ENCODE results near the gene ELK3. TPM values are rescaled to one million over a fixed set of nuclear protein-coding genes. Genes with fewer than 3 reads are reported as not detected.
A peak's percentile ranks its signal among the peaks of the same experiment; 100 is the strongest.

Gene ELK3
- total RNA-seq, 1 experiment from 2014 or later = 23.8 TPM

- Histone ChIP-seq H3K36me3 (replicated peaks; ENCODE audit: control insufficient read depth, insufficient read depth, low read length) (no peaks in the 10 kb centered on the region), H3K4me3 (ENCODE audit: insufficient read depth, low read depth, low read length) (no peak overlapping the region), H3K27me3 (ENCODE audit: control insufficient read depth, insufficient read depth, low read length) (no peaks in the 10 kb centered on the region)
- DNase-seq = no peak
These were observed 3.5 kb downstream of the ELK3 start for GRCh38 chr12:96197503-96198272.

DNA sequence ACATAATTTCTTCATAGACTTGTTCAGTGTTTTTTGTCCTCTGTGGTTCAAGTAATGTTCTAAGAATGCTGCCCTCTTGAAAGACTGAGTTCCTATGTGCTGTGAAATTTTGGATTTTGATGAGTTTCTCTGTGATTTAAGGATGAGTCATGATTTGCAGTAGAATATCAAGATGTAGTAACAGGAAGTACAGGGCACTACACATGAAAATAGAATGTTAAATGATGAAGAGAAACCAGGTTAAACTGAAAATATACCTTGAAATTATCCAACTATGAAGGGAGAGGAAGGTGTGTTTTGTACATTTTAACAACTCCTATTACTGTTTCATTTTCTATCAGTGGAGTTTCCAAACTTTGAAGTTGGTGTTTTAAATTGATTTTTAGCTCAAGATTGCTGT lies 4.8 kb downstream of the ELK3 start:
- Histone ChIP-seq H3K36me3 (replicated peaks; ENCODE audit: control insufficient read depth, insufficient read depth, low read length) (no peaks in the 10 kb centered on the region), H3K4me3 (ENCODE audit: insufficient read depth, low read depth, low read length) (no peak overlapping the region)
- DNase-seq = no peak

DNA sequence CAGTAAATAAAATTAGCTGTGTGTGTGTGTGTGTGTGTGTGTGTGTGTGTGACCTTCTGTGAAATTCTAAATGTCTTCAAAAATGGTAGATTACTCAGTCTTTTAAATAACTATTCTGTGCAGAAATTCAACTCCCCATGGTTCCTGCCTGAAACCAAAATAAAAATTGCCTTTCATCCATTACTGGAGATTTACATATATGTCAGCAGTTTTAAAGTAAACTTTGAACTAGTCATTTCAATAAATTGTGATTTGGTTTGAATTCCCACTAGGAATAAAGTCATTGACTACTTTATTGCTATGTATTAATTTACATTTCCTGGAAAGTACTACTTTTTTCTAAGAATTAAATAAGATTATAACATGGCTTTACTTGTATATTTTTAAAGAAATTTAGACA lies 5.3 kb downstream of the ELK3 start:
- no peak for DNase-seq
- H3K36me3 ChIP-seq (replicated peaks; ENCODE audit: control insufficient read depth, insufficient read depth, low read length) = no peaks in the 10 kb centered on the region
- H3K27me3 ChIP-seq (ENCODE audit: control insufficient read depth, insufficient read depth, low read length) = no peaks in the 10 kb centered on the region
- no peak overlapping the region for H3K4me3 ChIP-seq (ENCODE audit: insufficient read depth, low read depth, low read length)

More for the DNA sequence above, 4.8 kb downstream of the ELK3 start:
- H3K27me3 ChIP-seq (ENCODE audit: control insufficient read depth, insufficient read depth, low read length) = no peaks in the 10 kb centered on the region

DNA sequence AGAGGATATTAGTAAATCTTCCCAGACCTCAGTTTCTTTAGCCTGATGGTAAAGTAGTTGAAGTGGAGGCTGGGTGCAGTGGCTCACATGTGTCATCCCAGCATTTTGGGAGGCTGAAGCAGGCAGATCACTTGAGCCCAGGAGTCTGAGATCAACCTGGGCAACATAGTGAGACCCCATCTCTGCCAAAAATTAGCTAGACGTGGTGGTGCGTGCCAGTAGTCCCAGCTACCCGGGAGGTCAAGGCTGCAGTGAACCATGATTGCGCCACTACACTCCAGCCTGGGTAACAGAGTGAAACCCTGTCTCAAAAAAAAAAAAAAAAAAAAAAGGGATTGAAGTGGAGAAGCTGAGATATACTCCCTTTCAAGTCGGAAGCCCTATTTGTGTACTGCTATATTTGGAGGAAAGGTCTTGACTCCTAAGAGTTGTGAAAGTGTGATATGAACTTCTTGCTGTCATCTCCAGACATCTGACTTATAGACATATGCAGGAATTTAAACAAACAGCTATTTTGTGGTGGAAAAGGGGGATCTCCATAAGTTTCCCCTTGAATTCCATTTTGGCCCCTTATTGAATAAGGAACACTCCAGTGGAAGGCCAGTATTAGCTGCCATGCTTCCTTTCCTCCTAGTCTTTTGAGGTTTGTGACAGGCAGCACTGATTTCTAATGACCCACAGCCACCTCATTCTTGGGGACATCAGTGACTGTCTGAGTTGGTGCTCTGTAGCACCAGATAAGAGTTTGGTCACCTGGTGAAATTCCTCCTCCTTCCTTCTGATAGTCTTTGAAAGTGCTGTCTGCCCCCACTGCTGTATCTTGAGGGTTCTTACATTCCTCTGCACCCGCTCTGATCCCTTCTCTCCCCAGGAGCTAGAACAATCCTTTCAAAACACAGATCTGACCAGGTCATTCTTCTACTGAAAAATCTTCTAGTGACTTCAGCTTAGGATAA lies 7.4 kb downstream of the ELK3 start:
- no peaks in the 10 kb centered on the region for H3K36me3 ChIP-seq (replicated peaks; ENCODE audit: control insufficient read depth, insufficient read depth, low read length)
- peak; percentile 2 for DNase-seq
- no peak overlapping the region for H3K4me3 ChIP-seq (ENCODE audit: insufficient read depth, low read depth, low read length)
- H3K27me3 ChIP-seq (ENCODE audit: control insufficient read depth, insufficient read depth, low read length) = no peaks in the 10 kb centered on the region

GRCh38 chr12:96204381-96204780 lies 10.2 kb downstream of the ELK3 start:
- H3K27me3 ChIP-seq (ENCODE audit: control insufficient read depth, insufficient read depth, low read length) = no peaks in the 10 kb centered on the region
- DNase-seq = no peak
- no peaks in the 10 kb centered on the region for H3K36me3 ChIP-seq (replicated peaks; ENCODE audit: control insufficient read depth, insufficient read depth, low read length)
- no peak overlapping the region for H3K4me3 ChIP-seq (ENCODE audit: insufficient read depth, low read depth, low read length)

GRCh38 chr12:96205908-96206307 lies 11.7 kb downstream of the ELK3 start:
- no peak for DNase-seq

GRCh38 chr12:96206936-96207662 lies 12.9 kb downstream of the ELK3 start:
- DNase-seq = no peak

More at GRCh38 chr12:96205908-96206307, 11.7 kb downstream of the ELK3 start:
- Histone ChIP-seq H3K27me3 (ENCODE audit: control insufficient read depth, insufficient read depth, low read length) (no peaks in the 10 kb centered on the region), H3K36me3 (replicated peaks; ENCODE audit: control insufficient read depth, insufficient read depth, low read length) (no peaks in the 10 kb centered on the region), H3K4me3 (ENCODE audit: insufficient read depth, low read depth, low read length) (no peak overlapping the region)

GRCh38 chr12:96208346-96208745 lies 14.2 kb downstream of the ELK3 start:
- H3K36me3 ChIP-seq (replicated peaks; ENCODE audit: control insufficient read depth, insufficient read depth, low read length) = no peaks in the 10 kb centered on the region
- H3K4me3 ChIP-seq (ENCODE audit: insufficient read depth, low read depth, low read length) = no peak overlapping the region
- DNase-seq = no peak
- H3K27me3 ChIP-seq (ENCODE audit: control insufficient read depth, insufficient read depth, low read length) = no peaks in the 10 kb centered on the region

More at GRCh38 chr12:96206936-96207662, 12.9 kb downstream of the ELK3 start:
- Histone ChIP-seq H3K4me3 (ENCODE audit: insufficient read depth, low read depth, low read length) (no peak overlapping the region), H3K27me3 (ENCODE audit: control insufficient read depth, insufficient read depth, low read length) (no peaks in the 10 kb centered on the region), H3K36me3 (replicated peaks; ENCODE audit: control insufficient read depth, insufficient read depth, low read length) (no peaks in the 10 kb centered on the region)

- no peaks in the 10 kb centered on the region for H3K36me3 ChIP-seq (replicated peaks; ENCODE audit: control insufficient read depth, insufficient read depth, low read length)
- no peak overlapping the region for H3K4me3 ChIP-seq (ENCODE audit: insufficient read depth, low read depth, low read length)
- no peak for DNase-seq
- no peaks in the 10 kb centered on the region for H3K27me3 ChIP-seq (ENCODE audit: control insufficient read depth, insufficient read depth, low read length)
These were observed 14.8 kb downstream of the ELK3 start for GRCh38 chr12:96208801-96209549.

- Histone ChIP-seq H3K4me3 (ENCODE audit: insufficient read depth, low read depth, low read length) (no peak overlapping the region), H3K36me3 (replicated peaks; ENCODE audit: control insufficient read depth, insufficient read depth, low read length) (no peaks in the 10 kb centered on the region), H3K27me3 (ENCODE audit: control insufficient read depth, insufficient read depth, low read length) (no peaks in the 10 kb centered on the region)
- DNase-seq = no peak
These were observed 16.3 kb downstream of the ELK3 start for GRCh38 chr12:96210376-96211055.

DNA sequence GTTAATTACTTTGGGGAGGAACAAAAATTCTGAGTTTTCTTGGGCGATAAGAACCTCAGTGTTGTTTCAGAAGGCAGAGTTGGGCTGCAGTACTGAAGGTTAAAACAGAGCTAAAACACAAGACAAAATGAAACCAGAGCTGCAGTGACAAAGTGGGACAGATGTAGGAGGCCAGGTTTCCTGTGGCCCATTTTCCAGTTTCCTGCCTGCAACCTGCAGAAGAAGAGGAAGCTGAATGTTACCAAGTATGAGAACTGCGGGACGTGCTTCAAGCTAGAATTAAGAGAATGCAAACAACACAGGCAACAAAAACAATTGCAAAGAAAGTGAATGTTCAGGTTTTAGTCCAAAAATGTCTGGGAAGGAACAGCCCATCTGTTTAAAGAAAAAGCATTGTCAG lies 17.8 kb downstream of the ELK3 start:
- H3K27me3 ChIP-seq (ENCODE audit: control insufficient read depth, insufficient read depth, low read length) = no peaks in the 10 kb centered on the region
- no peak overlapping the region for H3K4me3 ChIP-seq (ENCODE audit: insufficient read depth, low read depth, low read length)
- H3K36me3 ChIP-seq (replicated peaks; ENCODE audit: control insufficient read depth, insufficient read depth, low read length) = no peaks in the 10 kb centered on the region
- DNase-seq = no peak

DNA sequence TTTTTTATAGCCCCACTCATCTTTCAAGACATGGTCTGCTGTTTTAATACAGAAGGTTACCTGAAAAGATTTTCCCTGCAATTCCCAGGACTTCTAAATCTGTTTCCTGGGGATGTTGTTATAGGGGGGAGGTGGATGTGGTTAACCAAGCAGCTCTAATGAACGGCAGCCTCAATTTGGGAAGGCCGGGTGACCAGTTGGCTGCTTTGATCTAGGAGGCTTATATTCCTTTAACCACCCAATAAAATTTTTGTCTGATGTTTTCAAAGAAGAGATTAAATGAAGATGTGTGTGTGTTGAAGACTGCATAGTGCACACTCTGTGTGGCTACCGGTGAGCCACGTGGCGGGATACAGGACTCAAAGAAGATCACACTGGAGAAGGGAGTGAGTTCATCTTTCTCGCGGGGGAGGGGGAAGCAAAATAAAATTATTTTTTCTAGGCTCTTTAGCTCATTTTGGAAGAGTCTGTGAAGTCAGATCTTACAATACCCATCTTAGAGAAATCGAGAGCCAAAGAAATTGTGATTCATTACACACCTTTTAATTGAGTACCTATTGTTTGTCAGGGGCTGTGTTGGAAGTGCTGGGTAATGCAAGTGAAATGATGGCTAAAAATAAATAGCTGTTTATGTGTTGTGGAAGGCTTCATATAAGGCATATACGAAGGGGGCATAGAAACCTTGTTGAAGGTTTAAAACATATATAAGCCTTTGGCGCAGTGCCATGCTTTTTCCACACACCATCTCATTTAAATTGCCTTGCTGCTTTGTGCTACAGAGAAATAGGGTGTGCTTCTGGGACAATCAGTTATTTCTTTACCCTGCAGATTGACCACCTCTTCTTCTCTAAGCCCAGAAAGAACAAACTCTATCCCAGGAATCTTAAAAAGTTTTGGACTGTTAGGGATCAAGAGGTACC lies 18.5 kb downstream of the ELK3 start:
- H3K4me3 ChIP-seq (ENCODE audit: insufficient read depth, low read depth, low read length) = no peak overlapping the region
- no peaks in the 10 kb centered on the region for H3K36me3 ChIP-seq (replicated peaks; ENCODE audit: control insufficient read depth, insufficient read depth, low read length)
- H3K27me3 ChIP-seq (ENCODE audit: control insufficient read depth, insufficient read depth, low read length) = no peaks in the 10 kb centered on the region
- no peak for DNase-seq

DNA sequence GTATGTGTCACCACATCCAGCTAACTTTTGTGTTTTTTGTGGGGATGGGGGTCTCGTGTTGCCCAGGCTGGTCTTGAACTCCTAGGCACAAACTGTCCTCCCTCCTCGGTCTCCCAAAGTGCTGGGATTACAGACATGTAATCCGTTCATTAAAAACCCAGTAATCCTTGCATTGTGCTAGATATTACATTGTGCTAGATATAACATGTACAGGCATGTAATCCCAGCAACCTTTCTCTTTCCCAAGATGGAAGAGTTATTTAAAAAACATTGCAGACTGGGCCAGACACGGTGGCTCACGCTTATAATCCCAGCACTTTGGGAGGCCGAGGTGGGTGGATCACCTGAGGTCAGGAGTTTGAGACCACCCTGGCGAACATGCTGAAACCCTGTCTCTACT lies 19.7 kb downstream of the ELK3 start:
- no peak for DNase-seq
- no peak overlapping the region for H3K4me3 ChIP-seq (ENCODE audit: insufficient read depth, low read depth, low read length)
- no peaks in the 10 kb centered on the region for H3K27me3 ChIP-seq (ENCODE audit: control insufficient read depth, insufficient read depth, low read length)
- no peaks in the 10 kb centered on the region for H3K36me3 ChIP-seq (replicated peaks; ENCODE audit: control insufficient read depth, insufficient read depth, low read length)
